ENCODE data around the gene MACROD2. TPM values are rescaled to one million over a fixed set of nuclear protein-coding genes. Genes with fewer than 3 reads are reported as not detected.

MACROD2 gene
- total and polyA plus RNA-seq, 8 donors, result 0.78 to 31.3 (median 10.9) TPM; not detected in 1

- Histone ChIP-seq H3K27ac (no peak overlapping the region), H3K4me3 (no peak overlapping the region), H3K4me1 (peaks cover 0 to 7% (median 0%) of the 10 kb centered on the region in 4 donors), H3K9me3 (no peaks in the 10 kb centered on the region), H3K36me3 (no peaks in the 10 kb centered on the region), H3K27me3 (no peaks in the 10 kb centered on the region)
- intact Hi-C loops (cut with DNase I; ENCODE audit: low total_unique reads), result no loop called here
- DNase-seq, result peak in 1 of 2 donors; percentile 51
- 79 to 88% (median 84%) methylated on average over 4 of the region's 4 CpGs for WGBS, 5 donors
- no peak for TF ChIP-seq POLR2A (IDR thresholded peaks at IDR 0.05)
- no peak for TF ChIP-seq CTCF (IDR thresholded peaks at IDR 0.05)
- no peak for TF ChIP-seq EP300 (IDR thresholded peaks at IDR 0.05)
- TF ChIP-seq POLR2AphosphoS5 (IDR thresholded peaks at IDR 0.05), result no peak
Measured at GRCh38 chr20:14498772-14499171, 503.5 kb downstream of the MACROD2 start.

- no peaks in the 10 kb centered on the region for H3K36me3 ChIP-seq
- no peak overlapping the region for H3K4me3 ChIP-seq
- no peaks in the 10 kb centered on the region for H3K9me3 ChIP-seq
- H3K4me1 ChIP-seq, result no peaks in the 10 kb centered on the region
- WGBS, 5 donors, result 62 to 91% (median 79%) methylated on average over 1 of the region's 1 CpG
- intact Hi-C loops (cut with DNase I; ENCODE audit: low total_unique reads), result no loop called here
- H3K27me3 ChIP-seq, result no peaks in the 10 kb centered on the region
- DNase-seq, result no peak
- TF ChIP-seq CTCF (IDR thresholded peaks at IDR 0.05) (no peak), EP300 (IDR thresholded peaks at IDR 0.05) (no peak), POLR2AphosphoS5 (IDR thresholded peaks at IDR 0.05) (no peak), POLR2A (IDR thresholded peaks at IDR 0.05) (no peak)
- H3K27ac ChIP-seq, result no peak overlapping the region
Measured at GRCh38 chr20:14505476-14505875, 510.2 kb downstream of the MACROD2 start.

GRCh38 chr20:14507711-14508110 lies 512.4 kb downstream of the MACROD2 start:
- Histone ChIP-seq H3K9me3 (no peaks in the 10 kb centered on the region), H3K27ac (no peak overlapping the region), H3K27me3 (no peaks in the 10 kb centered on the region), H3K36me3 (no peaks in the 10 kb centered on the region), H3K4me3 (no peak overlapping the region), H3K4me1 (no peaks in the 10 kb centered on the region)
- TF ChIP-seq POLR2AphosphoS5 (IDR thresholded peaks at IDR 0.05), result no peak
- intact Hi-C loops (cut with DNase I; ENCODE audit: low total_unique reads), result no loop called here
- DNase-seq, result no peak
- WGBS, 5 donors, result 68 to 92% (median 77%) methylated on average over 2 of the region's 2 CpGs

GRCh38 chr20:14510341-14510740 lies 515.0 kb downstream of the MACROD2 start:
- Histone ChIP-seq H3K36me3 (no peaks in the 10 kb centered on the region), H3K4me1 (no peaks in the 10 kb centered on the region), H3K27ac (no peak overlapping the region), H3K27me3 (no peaks in the 10 kb centered on the region), H3K9me3 (no peaks in the 10 kb centered on the region), H3K4me3 (no peak overlapping the region)
- no peak for DNase-seq
- WGBS, 5 donors, result 78 to 91% (median 86%) methylated on average over 1 of the region's 1 CpG
- no peak for TF ChIP-seq POLR2A (IDR thresholded peaks at IDR 0.05)
- intact Hi-C loops (cut with DNase I; ENCODE audit: low total_unique reads), result no loop called here

GRCh38 chr20:14512839-14513238 lies 517.5 kb downstream of the MACROD2 start:
- intact Hi-C loops (cut with DNase I; ENCODE audit: low total_unique reads), result no loop called here
- no peaks in the 10 kb centered on the region for H3K4me1 ChIP-seq
- H3K27me3 ChIP-seq, result no peaks in the 10 kb centered on the region
- TF ChIP-seq EP300 (IDR thresholded peaks at IDR 0.05), result no peak
- TF ChIP-seq POLR2AphosphoS5 (IDR thresholded peaks at IDR 0.05), result no peak
- no peak for TF ChIP-seq CTCF (IDR thresholded peaks at IDR 0.05)
- no peak for TF ChIP-seq POLR2A (IDR thresholded peaks at IDR 0.05)
- H3K4me3 ChIP-seq, result no peak overlapping the region
- H3K36me3 ChIP-seq, result no peaks in the 10 kb centered on the region
- WGBS, 5 donors, result 0 to 6% (median 5%) methylated on average over 2 of the region's 2 CpGs
- no peak overlapping the region for H3K27ac ChIP-seq
- DNase-seq, result peak in 1 of 2 donors; percentile 18
- H3K9me3 ChIP-seq, result no peaks in the 10 kb centered on the region
